Ishikawa (cell line): ENCODE results near the gene PRKCB.

Experiments
- CEBPB ChIP-seq: IDR thresholded peaks from 2 replicates; pipeline ENCODE4 v1.6.1; 2012
- CREB1 ChIP-seq: IDR thresholded peaks from 2 replicates; pipeline ENCODE4 v1.6.1; 2012; ENCODE audit warnings: low read depth
- EGR1 ChIP-seq: IDR thresholded peaks from 2 replicates; pipeline ENCODE4 v1.6.1; 2012
- EP300 ChIP-seq: IDR thresholded peaks from 2 replicates; pipeline ENCODE4 v1.6.1; 2012; ENCODE audit warnings: borderline replicate concordance
- FOXM1 ChIP-seq: IDR thresholded peaks from 2 replicates; pipeline ENCODE4 v1.6.1; 2012; ENCODE audit warnings: low read depth, borderline replicate concordance
- NFIC ChIP-seq: IDR thresholded peaks from 2 replicates; pipeline ENCODE4 v1.6.1; 2012
- RAD21 ChIP-seq: IDR thresholded peaks from 2 replicates; pipeline ENCODE4 v1.6.1; 2012; ENCODE audit warnings: low read depth
- TAF1 ChIP-seq: IDR thresholded peaks from 2 replicates; pipeline ENCODE4 v1.6.1; 2012; ENCODE audit warnings: low read depth, mild to moderate bottlenecking
- TCF12 ChIP-seq: IDR thresholded peaks from 2 replicates; pipeline ENCODE4 v1.6.1; 2012; ENCODE audit warnings: low read depth
- TEAD4 ChIP-seq: IDR thresholded peaks from 2 replicates; pipeline ENCODE4 v1.6.1; 2012
- YY1 ChIP-seq: IDR thresholded peaks from 2 replicates; pipeline ENCODE4 v1.6.1; 2012; ENCODE audit warnings: low read depth
- ZBTB7A ChIP-seq: IDR thresholded peaks from 2 replicates; pipeline ENCODE4 v1.6.1; 2012; ENCODE audit warnings: low read depth
- TF ChIP-seq, protein P1 (sequence below): IDR thresholded peaks from 2 replicates; pipeline ENCODE4 v1.6.1; 2012
- TF ChIP-seq, protein P2 (sequence below): IDR thresholded peaks from 2 replicates; pipeline ENCODE4 v1.6.1; 2012; ENCODE audit warnings: low read depth, mild to moderate bottlenecking
- TF ChIP-seq, protein P3 (sequence below): IDR thresholded peaks from 2 replicates; pipeline ENCODE4 v1.6.1; 2012

PRKCB gene

DNA sequence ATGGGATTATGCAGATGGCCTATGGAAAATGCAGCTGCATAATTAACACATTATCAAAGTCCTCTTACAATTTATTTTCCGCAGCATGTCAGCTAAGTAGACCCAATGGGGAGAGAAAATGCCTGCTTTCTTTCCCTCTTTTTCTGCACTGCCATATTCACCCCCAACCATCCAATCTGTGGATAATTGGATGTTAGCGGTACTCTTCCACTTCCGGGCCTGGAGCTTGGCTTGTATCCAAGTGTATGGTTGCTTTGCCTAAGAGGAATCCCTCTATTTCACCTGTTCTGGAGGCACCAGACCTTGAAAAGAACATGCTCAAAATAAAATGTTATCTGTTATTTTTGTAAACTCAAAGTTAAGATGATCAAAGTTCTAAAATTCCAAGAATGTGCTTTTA is 379.2 kb downstream of the PRKCB start:
- TF ChIP-seq RAD21, result no peak
- TF ChIP-seq, protein P1, sequence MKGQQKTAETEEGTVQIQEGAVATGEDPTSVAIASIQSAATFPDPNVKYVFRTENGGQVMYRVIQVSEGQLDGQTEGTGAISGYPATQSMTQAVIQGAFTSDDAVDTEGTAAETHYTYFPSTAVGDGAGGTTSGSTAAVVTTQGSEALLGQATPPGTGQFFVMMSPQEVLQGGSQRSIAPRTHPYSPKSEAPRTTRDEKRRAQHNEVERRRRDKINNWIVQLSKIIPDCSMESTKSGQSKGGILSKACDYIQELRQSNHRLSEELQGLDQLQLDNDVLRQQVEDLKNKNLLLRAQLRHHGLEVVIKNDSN, result no peak
- TF ChIP-seq, protein P2, sequence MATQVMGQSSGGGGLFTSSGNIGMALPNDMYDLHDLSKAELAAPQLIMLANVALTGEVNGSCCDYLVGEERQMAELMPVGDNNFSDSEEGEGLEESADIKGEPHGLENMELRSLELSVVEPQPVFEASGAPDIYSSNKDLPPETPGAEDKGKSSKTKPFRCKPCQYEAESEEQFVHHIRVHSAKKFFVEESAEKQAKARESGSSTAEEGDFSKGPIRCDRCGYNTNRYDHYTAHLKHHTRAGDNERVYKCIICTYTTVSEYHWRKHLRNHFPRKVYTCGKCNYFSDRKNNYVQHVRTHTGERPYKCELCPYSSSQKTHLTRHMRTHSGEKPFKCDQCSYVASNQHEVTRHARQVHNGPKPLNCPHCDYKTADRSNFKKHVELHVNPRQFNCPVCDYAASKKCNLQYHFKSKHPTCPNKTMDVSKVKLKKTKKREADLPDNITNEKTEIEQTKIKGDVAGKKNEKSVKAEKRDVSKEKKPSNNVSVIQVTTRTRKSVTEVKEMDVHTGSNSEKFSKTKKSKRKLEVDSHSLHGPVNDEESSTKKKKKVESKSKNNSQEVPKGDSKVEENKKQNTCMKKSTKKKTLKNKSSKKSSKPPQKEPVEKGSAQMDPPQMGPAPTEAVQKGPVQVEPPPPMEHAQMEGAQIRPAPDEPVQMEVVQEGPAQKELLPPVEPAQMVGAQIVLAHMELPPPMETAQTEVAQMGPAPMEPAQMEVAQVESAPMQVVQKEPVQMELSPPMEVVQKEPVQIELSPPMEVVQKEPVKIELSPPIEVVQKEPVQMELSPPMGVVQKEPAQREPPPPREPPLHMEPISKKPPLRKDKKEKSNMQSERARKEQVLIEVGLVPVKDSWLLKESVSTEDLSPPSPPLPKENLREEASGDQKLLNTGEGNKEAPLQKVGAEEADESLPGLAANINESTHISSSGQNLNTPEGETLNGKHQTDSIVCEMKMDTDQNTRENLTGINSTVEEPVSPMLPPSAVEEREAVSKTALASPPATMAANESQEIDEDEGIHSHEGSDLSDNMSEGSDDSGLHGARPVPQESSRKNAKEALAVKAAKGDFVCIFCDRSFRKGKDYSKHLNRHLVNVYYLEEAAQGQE, result no peak
- no peak for TF ChIP-seq ZBTB7A
- TF ChIP-seq NFIC, result no peak
- no peak for TF ChIP-seq FOXM1
- TF ChIP-seq, protein P3, sequence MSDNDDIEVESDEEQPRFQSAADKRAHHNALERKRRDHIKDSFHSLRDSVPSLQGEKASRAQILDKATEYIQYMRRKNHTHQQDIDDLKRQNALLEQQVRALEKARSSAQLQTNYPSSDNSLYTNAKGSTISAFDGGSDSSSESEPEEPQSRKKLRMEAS, result no peak
- no peak for TF ChIP-seq TAF1
- no peak for TF ChIP-seq EP300
- TF ChIP-seq YY1, result no peak

DNA sequence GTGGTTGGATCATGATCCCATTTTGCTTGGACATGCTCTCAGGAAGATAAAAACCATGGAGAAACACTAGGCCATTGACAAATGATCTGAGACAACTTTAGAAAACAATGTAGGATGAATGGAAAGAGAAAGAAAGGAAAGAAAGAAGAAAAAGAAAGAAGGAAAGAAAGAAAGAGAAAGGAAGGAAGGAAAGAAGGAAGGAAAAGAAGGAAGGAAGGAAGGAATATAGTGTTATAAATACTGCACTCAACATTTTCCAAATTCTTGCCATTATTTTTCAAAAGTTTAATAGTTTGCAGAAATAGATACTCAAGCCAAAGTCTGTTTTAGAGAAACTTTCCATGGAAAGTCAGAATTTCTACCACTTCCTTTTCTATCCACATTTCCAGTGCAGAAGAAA is 381.2 kb downstream of the PRKCB start:
- TF ChIP-seq, protein P1, result no peak
- TF ChIP-seq, protein P3, result no peak
- TF ChIP-seq TAF1 (no peak), EGR1 (no peak), NFIC (no peak), EP300 (no peak), ZBTB7A (no peak)
- TF ChIP-seq, protein P2, result no peak

DNA sequence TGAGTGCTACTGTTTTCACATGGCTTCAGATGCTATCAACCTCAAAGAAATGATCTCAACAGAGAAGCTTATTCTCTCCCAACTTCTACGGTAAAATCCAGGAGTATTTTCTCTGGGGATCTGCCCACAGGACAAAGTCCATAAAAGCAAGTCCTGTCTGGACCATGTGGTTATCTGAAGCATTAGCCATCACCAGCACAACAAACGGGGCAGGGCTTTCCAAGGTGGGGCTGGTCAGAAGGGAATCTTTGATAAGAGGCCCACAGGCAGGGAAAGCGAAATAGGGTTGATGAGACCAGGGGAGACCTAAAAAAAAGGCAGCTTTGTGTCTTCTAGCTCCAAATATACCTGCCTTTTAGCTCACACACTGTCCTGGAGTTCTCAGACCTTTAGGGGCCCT is 381.7 kb downstream of the PRKCB start:
- no peak for TF ChIP-seq NFIC

DNA sequence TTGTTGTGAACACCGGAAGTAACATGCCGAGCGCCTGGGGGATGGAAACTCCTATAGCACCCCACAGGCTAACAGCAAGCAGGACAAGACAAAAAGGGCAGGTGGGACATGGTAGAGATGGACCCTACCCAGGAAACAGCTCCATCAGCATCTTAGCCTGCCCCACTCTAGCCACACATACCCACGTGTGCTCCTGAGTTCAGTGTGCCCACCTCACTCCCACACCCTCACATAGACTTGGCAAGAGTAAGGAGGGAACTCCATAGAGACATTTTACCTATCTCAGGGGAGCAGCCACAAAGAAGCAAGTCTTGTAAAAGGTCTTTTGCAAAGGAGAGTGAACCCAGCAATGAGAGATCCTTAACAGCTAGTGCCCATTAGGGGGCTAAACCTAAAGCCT is 382.5 kb downstream of the PRKCB start:
- TF ChIP-seq TEAD4, result no peak
- no peak for TF ChIP-seq TCF12
- TF ChIP-seq EP300, result no peak
- TF ChIP-seq, protein P3, result no peak
- no peak for TF ChIP-seq ZBTB7A
- TF ChIP-seq EGR1, result no peak
- TF ChIP-seq RAD21, result no peak
- TF ChIP-seq, protein P1, result no peak
- TF ChIP-seq YY1, result no peak
- no peak for TF ChIP-seq CREB1
- TF ChIP-seq, protein P2, result no peak
- no peak for TF ChIP-seq CEBPB
- no peak for TF ChIP-seq TAF1
- TF ChIP-seq FOXM1, result no peak
- no peak for TF ChIP-seq NFIC

DNA sequence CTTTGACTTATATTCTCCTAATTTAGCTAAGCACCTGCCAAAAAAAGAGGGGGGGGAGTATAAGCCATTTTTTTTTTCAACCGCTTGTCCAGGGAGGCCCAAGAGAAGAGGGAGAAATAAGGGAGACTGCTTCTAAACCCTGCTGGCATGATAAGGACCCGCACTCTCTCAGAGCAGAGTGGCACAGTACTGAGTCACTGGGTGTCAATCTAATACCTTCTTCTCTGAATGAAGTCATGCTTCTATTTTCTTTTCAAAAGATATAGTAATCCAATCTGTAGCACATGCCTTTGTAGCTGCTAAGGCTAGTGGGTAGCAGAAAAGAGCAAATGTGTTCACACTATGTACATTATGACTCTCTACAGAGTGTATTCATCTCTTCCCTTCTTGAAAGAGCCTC is 385.4 kb downstream of the PRKCB start:
- TF ChIP-seq CREB1, result no peak
- no peak for TF ChIP-seq TEAD4
- TF ChIP-seq TAF1, result no peak
- TF ChIP-seq, protein P2, result no peak
- no peak for TF ChIP-seq NFIC
- TF ChIP-seq, protein P3, result no peak
- no peak for TF ChIP-seq FOXM1
- no peak for TF ChIP-seq CEBPB
- TF ChIP-seq EP300, result no peak
- TF ChIP-seq EGR1, result no peak
- TF ChIP-seq, protein P1, result no peak
